Right atrium auricular region (tissue), 2 donors: Measurements from ENCODE around the gene MMP25. TPM values are rescaled to one million over a fixed set of nuclear protein-coding genes. Genes with fewer than 3 reads are reported as not detected.
"Not testable (repeated sequence)": the region's sequence is repeated elsewhere in the genome, so short reads cannot be mapped to it uniquely, and the experiment has no call there.

ENCODE experiments used
- DNase-seq: peaks from one replicate; pipeline ENCODE4 v3.0.0-alpha.2; 2019; ENCODE audit warnings: low spot score
- H3K27ac ChIP-seq, 2 donors: fragments of 200-600 bp; sonication (generic); 1 replicate in 1 of 2; 2 replicates in 1 of 2; pipeline ENCODE4 v1.5.1; 2016 to 2019
- H3K27me3 ChIP-seq, 2 donors: fragments of 200-600 bp; sonication (generic); one replicate each; pipeline versions ENCODE4 v1.5.1 to v1.6.0; 2017 to 2019
- H3K36me3 ChIP-seq: fragments of 200-600 bp; sonication (generic); one replicate; pipeline ENCODE4 v1.5.1; 2016
- H3K4me1 ChIP-seq, 2 donors: fragments of 200-600 bp; sonication (generic); one replicate each; pipeline versions ENCODE4 v1.5.1 to v1.6.0; 2017 to 2019
- H3K4me3 ChIP-seq, 2 donors: fragments of 200-600 bp; sonication (generic); 1 replicate in 1 of 2; 2 replicates in 1 of 2; pipeline ENCODE4 v1.5.1; 2017 to 2019; ENCODE audit warnings: mild to moderate bottlenecking in 1 of 2, moderate library complexity in 1 of 2
- H3K9me3 ChIP-seq, 2 donors: fragments of 200-600 bp; sonication (generic); one replicate each; pipeline ENCODE4 v1.5.1; 2019
- total RNA-seq, 2 donors: library from RNA; depleted of rRNA; stranded (reverse); fragments of >200 nt; gene quantifications; one replicate each; pipeline ENCODE4 v1.1.0, GENCODE V29; 2016
- TF ChIP-seq, protein P1 (sequence below), 2 donors: fragments of 200-600 bp; sonication (generic); IDR thresholded peaks; one replicate each; pipeline ENCODE4 v1.5.1; 2019; ENCODE audit warnings: antibody characterized with exemption in 2 of 2

MMP25 gene
- total RNA-seq, 2 donors from 2014 or later, result 0.30 to 1.7 TPM

DNA sequence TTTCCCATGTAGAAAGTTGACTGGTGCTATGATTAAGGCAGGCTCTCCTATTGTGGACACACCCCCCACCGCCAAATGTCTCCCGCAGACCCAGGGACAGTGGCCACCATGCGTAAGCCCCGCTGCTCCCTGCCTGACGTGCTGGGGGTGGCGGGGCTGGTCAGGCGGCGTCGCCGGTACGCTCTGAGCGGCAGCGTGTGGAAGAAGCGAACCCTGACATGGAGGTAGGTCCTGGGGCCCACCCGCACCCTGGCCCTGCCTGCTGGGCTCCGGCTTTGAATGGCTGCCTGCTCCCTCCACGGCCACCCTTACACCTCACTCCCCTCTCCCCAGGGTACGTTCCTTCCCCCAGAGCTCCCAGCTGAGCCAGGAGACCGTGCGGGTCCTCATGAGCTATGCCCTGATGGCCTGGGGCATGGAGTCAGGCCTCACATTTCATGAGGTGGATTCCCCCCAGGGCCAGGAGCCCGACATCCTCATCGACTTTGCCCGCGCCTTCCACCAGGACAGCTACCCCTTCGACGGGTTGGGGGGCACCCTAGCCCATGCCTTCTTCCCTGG, 3.6 kb downstream of the MMP25 start:
- Histone ChIP-seq H3K4me1 (peaks cover 0 to 21% of the 10 kb centered on the region in 2 donors), H3K9me3 (no peaks in the 10 kb centered on the region), H3K36me3 (no peaks in the 10 kb centered on the region), H3K27me3 (peaks cover 8 to 24% of the 10 kb centered on the region in 2 donors), H3K4me3 (no peak overlapping the region), H3K27ac (no peak overlapping the region)
- TF ChIP-seq, protein P1, sequence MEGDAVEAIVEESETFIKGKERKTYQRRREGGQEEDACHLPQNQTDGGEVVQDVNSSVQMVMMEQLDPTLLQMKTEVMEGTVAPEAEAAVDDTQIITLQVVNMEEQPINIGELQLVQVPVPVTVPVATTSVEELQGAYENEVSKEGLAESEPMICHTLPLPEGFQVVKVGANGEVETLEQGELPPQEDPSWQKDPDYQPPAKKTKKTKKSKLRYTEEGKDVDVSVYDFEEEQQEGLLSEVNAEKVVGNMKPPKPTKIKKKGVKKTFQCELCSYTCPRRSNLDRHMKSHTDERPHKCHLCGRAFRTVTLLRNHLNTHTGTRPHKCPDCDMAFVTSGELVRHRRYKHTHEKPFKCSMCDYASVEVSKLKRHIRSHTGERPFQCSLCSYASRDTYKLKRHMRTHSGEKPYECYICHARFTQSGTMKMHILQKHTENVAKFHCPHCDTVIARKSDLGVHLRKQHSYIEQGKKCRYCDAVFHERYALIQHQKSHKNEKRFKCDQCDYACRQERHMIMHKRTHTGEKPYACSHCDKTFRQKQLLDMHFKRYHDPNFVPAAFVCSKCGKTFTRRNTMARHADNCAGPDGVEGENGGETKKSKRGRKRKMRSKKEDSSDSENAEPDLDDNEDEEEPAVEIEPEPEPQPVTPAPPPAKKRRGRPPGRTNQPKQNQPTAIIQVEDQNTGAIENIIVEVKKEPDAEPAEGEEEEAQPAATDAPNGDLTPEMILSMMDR (IDR thresholded peaks at IDR 0.05), result no peak
- no peak for DNase-seq

DNA sequence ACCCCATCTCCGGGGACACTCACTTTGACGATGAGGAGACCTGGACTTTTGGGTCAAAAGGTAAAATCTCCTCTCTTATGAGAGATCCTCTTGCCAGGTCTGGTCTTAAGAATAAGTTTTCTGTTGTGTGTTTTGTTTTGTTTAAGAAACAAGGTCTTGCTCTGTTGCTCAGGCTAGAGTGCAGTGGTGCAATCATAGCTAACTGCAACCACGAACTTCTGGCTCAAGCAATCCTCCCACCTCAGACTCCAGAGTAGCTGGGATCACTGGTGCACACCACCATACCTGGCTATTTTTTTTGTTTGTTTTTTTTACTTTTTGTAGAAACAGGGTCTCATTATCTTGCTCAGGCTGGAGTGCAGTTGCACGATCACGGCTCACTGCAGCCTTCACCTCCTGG, 4.1 kb downstream of the MMP25 start:
- H3K27ac ChIP-seq, result no peak overlapping the region
- peaks cover 7 to 19% of the 10 kb centered on the region in 2 donors for H3K27me3 ChIP-seq

DNA sequence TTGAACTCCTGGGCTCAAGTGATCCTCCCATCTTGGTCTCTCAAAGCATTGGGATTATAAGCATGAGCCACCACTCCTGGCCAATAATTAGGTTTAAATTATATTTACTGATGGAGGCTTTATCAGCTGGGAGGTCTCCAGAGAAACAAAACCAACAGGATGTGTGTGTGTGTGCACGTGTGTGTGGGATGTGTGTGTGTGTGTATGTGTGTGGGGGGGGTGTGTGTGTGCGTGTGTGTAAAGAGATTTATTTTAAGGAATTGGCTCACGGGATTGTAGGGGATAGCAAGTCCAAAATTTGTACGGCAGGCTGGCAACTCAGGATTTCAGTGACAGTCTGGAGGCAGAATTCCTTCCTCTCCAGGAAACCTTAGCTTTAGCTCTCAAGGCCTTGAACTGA, 4.6 kb downstream of the MMP25 start:
- DNase-seq, result no peak
- Histone ChIP-seq H3K27ac (no peak overlapping the region), H3K9me3 (no peaks in the 10 kb centered on the region), H3K36me3 (no peaks in the 10 kb centered on the region), H3K27me3 (peaks cover 2 to 14% of the 10 kb centered on the region in 2 donors), H3K4me1 (peaks cover 0 to 11% of the 10 kb centered on the region in 2 donors), H3K4me3 (no peak overlapping the region)
- TF ChIP-seq, protein P1 (IDR thresholded peaks at IDR 0.05), result no peak

More for the DNA sequence above, 4.1 kb downstream of the MMP25 start:
- Histone ChIP-seq H3K4me1 (peaks cover 0 to 16% of the 10 kb centered on the region in 2 donors), H3K9me3 (no peaks in the 10 kb centered on the region), H3K36me3 (no peaks in the 10 kb centered on the region), H3K4me3 (no peak overlapping the region)
- DNase-seq, result no peak
- TF ChIP-seq, protein P1 (IDR thresholded peaks at IDR 0.05), result no peak

DNA sequence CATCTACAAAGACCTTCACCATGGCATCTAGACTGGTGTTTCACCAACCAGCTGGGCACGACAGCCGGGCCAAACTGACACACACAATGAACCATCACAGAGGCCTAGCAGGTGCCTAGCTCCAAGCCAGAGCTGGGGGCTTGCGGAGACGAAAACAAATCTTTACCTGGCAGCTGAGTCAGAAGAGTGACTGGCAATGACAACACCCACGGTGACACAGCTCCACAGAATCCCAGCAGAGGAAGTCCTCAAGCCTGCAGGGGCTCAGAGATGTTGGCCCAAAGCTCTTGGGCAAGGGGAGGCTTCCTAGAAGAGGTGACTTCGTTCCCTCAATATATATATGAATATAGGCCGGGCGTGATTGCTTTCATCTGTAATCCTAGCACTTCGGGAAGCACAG, 5.1 kb downstream of the MMP25 start:
- no peak for DNase-seq
- TF ChIP-seq, protein P1 (IDR thresholded peaks at IDR 0.05), result no peak
- H3K36me3 ChIP-seq, result no peaks in the 10 kb centered on the region
- peaks cover 0 to 9% of the 10 kb centered on the region in 2 donors for H3K27me3 ChIP-seq
- peaks cover 0 to 6% of the 10 kb centered on the region in 2 donors for H3K4me1 ChIP-seq
- H3K27ac ChIP-seq, result no peak overlapping the region
- H3K4me3 ChIP-seq, result no peak overlapping the region
- H3K9me3 ChIP-seq, result no peaks in the 10 kb centered on the region

DNA sequence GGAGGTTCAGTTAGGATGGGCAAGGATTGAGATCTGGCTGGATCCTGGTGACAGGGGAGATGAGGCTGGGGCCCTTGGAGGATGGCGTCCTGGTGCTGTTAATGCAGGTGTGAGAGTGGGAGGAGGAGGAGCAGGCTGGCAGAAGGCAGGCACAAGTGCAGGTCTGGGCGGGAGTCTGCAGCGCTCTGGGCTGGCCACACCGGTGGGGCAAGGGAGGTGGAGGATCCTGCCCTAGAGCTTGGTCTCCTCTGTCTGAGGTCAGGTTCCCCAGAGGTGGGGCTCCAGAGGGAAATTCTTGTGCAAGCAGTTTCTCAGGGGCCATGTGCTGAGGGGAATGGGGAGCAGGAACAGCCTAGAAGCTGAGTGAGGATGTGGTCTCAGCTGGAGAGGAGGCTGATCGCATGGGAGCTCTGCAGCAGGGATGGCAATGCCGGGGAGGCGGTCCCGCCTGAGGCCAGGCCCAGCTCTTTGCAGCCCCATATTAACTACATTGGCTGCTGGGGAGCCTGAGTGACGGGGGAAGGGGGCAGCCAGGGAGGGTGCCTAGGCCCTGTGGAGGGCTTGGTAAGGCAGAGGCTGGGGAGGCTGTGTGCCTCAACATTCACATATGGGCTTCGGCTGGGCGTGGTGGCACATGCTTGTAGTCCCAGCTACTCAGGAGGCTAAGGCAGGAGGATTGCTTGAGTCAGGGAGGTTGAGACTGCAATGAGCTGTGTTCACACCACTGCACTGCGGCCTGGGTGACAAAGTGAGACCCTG, 6.4 kb downstream of the MMP25 start:
- H3K36me3 ChIP-seq, H3K9me3 ChIP-seq, H3K4me1 ChIP-seq, H3K27ac ChIP-seq, H3K4me3 ChIP-seq, H3K27me3 ChIP-seq, DNase-seq: not testable (repeated sequence)

DNA sequence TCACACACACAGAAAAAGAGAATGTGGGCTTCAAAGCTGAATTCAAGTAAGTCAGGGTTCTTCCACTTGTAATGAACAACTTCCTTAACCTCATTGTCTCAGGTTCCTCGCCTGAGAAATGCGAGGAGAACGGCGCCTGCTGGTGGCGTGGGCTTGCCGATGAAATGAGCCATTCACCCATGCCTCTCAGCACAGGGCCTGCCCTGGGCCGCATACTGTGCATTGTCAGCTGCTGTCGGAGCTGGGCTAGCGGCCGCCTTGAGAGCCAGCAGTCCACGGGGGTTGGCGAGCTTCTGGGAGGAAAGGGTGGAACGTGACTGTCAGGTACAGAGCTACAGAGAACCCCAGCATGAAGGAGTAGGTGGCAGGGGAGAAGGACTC, 7.0 kb downstream of the MMP25 start:
- DNase-seq, H3K27ac ChIP-seq, H3K9me3 ChIP-seq, H3K4me3 ChIP-seq, H3K36me3 ChIP-seq, H3K27me3 ChIP-seq, H3K4me1 ChIP-seq: not testable (repeated sequence)
